Stomach (tissue), 4 donors: ENCODE data around the gene TMEM47.

ENCODE experiments used
- CTCF ChIP-seq, 7 experiments: fragments of 450-650 bp in 4 of 7; fragments of 200-600 bp in 3 of 7; sonication (generic) in 3 of 7; IDR thresholded peaks; one replicate each; pipeline ENCODE4 v1.5.1; 2016 to 2019; ENCODE audit warnings: antibody characterized with exemption in 7 of 7, control low read depth in 2 of 7, mild to moderate bottlenecking in 1 of 7
- EP300 ChIP-seq: sonication (generic); formaldehyde crosslinking; IDR thresholded peaks from one replicate; pipeline ENCODE4 v1.6.1; 2017; ENCODE audit warnings: antibody characterized with exemption
- POLR2A ChIP-seq, 4 donors: fragments of 450-650 bp; IDR thresholded peaks; one replicate each; pipeline ENCODE4 v1.6.1; 2016; ENCODE audit warnings: antibody characterized with exemption in 4 of 4, control low read depth in 2 of 4, mild to moderate bottlenecking in 1 of 4, moderate library complexity in 1 of 4
- POLR2AphosphoS5 ChIP-seq, 3 donors: sonication (generic); formaldehyde crosslinking; IDR thresholded peaks; one replicate each; pipeline ENCODE4 v1.6.1; 2016; ENCODE audit warnings: antibody characterized with exemption in 3 of 3

DNA sequence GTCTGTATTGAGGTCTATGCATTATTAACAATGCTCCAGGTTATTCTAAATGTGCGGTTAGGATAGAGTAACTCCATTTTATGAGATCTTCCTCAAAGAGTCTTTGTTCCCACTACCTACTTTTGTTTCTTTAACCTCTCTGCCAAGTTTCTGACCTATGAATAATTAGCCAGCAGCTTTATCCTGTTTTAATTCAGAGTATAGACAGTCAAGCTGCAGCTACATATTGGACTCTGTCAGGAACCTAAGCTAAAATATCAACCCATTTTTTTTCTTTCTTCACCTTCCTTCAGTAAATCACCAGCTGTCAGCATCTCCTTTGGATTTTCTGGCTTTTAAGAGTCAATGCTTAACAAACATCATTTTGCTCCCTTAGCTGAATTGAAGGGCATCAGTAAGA, 72.3 kb downstream of the TMEM47 start:
- TF ChIP-seq CTCF (IDR thresholded peaks at IDR 0.05) (no peak), POLR2A (IDR thresholded peaks at IDR 0.05) (no peak), POLR2AphosphoS5 (IDR thresholded peaks at IDR 0.05) (no peak), EP300 (no peak)
